Measurements from ENCODE around the gene FABP1. TPM values are rescaled to one million over a fixed set of nuclear protein-coding genes. Genes with fewer than 3 reads are reported as not detected.

Gene FABP1
- total RNA-seq, 2 donors from 2014 or later = not detected

DNA sequence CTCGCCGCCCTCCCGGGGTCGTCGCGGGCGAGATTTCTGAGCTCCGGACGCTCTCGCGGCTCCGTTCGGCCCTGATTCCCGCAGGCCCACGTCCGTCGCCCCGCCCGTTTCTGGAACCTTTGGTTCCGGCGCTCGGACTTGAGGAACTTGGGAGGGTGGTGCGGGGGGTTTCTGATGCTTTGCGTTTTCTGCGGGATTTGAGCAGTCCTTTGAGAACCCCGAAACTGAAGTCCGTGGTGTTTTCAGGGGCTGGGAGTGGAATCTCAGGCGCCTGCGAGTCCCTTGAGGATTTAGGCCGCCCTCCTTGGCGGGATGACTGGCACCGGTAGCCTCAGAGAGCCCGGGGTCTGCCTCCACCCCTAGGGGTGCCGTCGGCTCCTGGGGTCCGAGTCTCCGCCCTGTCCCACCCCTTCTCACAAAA lies 42.6 kb upstream of the FABP1 start:
- H3K27ac ChIP-seq = peak overlapping the region in 1 of 2 donors; percentile 67
- H3K27me3 ChIP-seq (replicated peaks; ENCODE audit: insufficient read depth) = no peaks in the 10 kb centered on the region
- H3K4me1 ChIP-seq (ENCODE audit: control insufficient read depth in 1 of 2, low read depth in 2 of 2) = peaks cover 0 to 9% of the 10 kb centered on the region in 2 donors
- ATAC-seq (ENCODE audit: insufficient number of reproducible peaks, low FRiP score, low read depth) = no peak
- no peak for DNase-seq (ENCODE audit: low spot score)
- H3K4me3 ChIP-seq = peak overlapping the region; percentile 68
- no peaks in the 10 kb centered on the region for H3K36me3 ChIP-seq
- H3K9me3 ChIP-seq = no peaks in the 10 kb centered on the region
- TF ChIP-seq, protein P1, sequence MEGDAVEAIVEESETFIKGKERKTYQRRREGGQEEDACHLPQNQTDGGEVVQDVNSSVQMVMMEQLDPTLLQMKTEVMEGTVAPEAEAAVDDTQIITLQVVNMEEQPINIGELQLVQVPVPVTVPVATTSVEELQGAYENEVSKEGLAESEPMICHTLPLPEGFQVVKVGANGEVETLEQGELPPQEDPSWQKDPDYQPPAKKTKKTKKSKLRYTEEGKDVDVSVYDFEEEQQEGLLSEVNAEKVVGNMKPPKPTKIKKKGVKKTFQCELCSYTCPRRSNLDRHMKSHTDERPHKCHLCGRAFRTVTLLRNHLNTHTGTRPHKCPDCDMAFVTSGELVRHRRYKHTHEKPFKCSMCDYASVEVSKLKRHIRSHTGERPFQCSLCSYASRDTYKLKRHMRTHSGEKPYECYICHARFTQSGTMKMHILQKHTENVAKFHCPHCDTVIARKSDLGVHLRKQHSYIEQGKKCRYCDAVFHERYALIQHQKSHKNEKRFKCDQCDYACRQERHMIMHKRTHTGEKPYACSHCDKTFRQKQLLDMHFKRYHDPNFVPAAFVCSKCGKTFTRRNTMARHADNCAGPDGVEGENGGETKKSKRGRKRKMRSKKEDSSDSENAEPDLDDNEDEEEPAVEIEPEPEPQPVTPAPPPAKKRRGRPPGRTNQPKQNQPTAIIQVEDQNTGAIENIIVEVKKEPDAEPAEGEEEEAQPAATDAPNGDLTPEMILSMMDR (IDR thresholded peaks at IDR 0.05) = no peak

DNA sequence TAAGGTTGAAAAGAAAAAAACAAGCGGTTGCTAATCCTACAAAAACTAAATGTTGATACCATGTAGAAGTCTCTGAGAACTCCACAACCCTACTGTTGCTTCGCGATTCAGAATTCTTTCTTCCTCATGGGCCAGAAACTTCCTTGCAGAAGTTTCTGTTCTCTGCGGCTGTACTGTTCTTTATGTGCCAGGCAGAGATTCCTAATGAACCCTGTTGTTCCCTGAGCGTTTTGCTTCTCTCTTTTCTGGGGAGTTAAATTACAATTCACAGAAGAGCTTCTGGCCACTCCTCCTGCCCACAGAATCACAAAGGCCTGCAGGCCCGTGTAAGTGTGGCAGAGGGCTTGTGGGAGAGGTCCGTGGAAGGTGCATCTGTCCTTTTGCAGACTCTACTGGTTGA lies 40.5 kb upstream of the FABP1 start:
- TF ChIP-seq, protein P1 (IDR thresholded peaks at IDR 0.05) = no peak
- no peaks in the 10 kb centered on the region for H3K27me3 ChIP-seq (replicated peaks; ENCODE audit: insufficient read depth)
- no peak for DNase-seq (ENCODE audit: low spot score)
- no peak for ATAC-seq (ENCODE audit: insufficient number of reproducible peaks, low FRiP score, low read depth)
- no peaks in the 10 kb centered on the region for H3K36me3 ChIP-seq
- H3K4me1 ChIP-seq (ENCODE audit: control insufficient read depth in 1 of 2, low read depth in 2 of 2) = peaks cover 0 to 9% of the 10 kb centered on the region in 2 donors
- no peaks in the 10 kb centered on the region for H3K9me3 ChIP-seq
- H3K4me3 ChIP-seq = no peak overlapping the region
- no peak overlapping the region for H3K27ac ChIP-seq

- Histone ChIP-seq H3K36me3 (no peaks in the 10 kb centered on the region), H3K27me3 (replicated peaks; ENCODE audit: insufficient read depth) (no peaks in the 10 kb centered on the region), H3K27ac (no peak overlapping the region), H3K4me1 (ENCODE audit: control insufficient read depth in 1 of 2, low read depth in 2 of 2) (peaks cover 0 to 9% of the 10 kb centered on the region in 2 donors), H3K4me3 (no peak overlapping the region), H3K9me3 (no peaks in the 10 kb centered on the region)
- TF ChIP-seq, protein P1 (IDR thresholded peaks at IDR 0.05) = no peak
- DNase-seq (ENCODE audit: low spot score) = no peak
- ATAC-seq (ENCODE audit: insufficient number of reproducible peaks, low FRiP score, low read depth) = no peak
These were observed 39.9 kb upstream of the FABP1 start for GRCh38 chr2:88167740-88168139.

DNA sequence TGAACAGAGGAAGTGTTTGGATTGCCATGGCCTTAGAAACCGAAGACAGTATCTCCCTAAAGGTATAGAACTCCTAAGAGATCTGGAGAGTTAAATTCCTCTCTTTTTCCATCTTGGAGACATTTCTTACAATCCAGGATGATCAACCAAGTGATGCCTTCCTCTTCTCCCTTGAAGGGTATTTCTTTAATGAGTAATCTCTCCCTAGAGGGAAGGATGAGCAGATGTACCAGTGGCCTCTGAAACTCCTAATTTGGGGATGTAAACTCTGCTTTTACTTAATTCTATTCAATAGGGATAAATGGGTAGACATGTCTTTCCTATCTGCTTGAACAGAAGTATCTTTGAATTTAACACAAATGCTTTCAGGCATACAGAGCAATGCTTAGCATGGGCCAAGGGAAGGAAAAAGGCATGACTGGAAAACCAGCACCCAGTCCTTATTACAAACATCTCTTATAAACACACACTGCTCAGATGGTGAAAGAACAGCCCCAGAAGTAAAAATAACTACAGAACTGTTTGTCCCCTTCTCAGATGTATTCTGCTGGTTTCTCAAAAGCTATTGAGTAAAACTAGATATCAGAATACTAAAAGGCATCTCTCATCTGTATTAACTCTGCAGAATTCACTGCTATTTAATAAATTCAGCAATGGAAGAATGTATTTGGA lies 37.6 kb upstream of the FABP1 start:
- H3K27ac ChIP-seq = no peak overlapping the region
- H3K36me3 ChIP-seq = no peaks in the 10 kb centered on the region
- TF ChIP-seq, protein P1 (IDR thresholded peaks at IDR 0.05) = no peak
- DNase-seq (ENCODE audit: low spot score) (no peak), ATAC-seq (ENCODE audit: insufficient number of reproducible peaks, low FRiP score, low read depth) (no peak)
- H3K9me3 ChIP-seq = no peaks in the 10 kb centered on the region
- no peak overlapping the region for H3K4me3 ChIP-seq
- no peaks in the 10 kb centered on the region for H3K27me3 ChIP-seq (replicated peaks; ENCODE audit: insufficient read depth)
- H3K4me1 ChIP-seq (ENCODE audit: control insufficient read depth in 1 of 2, low read depth in 2 of 2) = no peaks in the 10 kb centered on the region

DNA sequence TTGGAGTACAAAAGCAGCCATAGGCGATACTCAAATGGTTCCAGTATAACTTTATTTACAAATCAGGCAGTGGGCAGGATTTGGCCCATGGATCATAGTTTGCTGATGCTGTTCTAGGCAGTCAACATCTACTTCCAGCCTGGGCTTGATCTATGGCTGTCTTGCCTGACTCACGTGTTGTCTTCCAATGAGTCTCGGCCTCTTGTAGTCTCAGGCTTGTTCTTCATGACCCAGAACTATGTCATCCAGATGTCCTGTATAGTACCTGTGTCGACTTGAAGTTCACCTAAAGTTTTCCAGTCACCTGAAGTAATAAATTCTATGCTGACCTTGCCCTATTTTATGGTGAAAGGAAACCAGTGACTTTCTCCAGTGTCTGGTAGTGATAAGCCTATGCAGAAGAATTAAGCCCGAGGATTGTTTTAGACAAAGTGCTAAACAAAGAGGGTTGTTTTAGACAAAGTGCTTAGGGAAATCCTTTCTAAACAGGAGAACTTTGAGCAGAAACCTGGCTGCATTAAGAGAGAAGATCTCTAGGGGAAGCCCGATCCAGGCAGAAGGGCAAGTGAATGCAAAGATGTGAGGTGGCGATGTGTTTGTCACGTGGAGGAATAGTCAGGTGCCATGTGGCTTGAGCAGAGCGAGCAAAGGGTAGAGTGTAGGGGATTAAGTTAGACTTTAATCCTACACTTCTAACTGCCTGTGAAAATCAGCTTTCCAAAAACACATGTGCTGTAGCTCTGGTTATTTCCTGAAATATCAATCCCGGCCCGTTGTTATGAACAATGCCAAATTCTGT lies 33.8 kb upstream of the FABP1 start:
- Histone ChIP-seq H3K36me3 (no peaks in the 10 kb centered on the region), H3K4me3 (no peak overlapping the region), H3K4me1 (ENCODE audit: control insufficient read depth in 1 of 2, low read depth in 2 of 2) (no peaks in the 10 kb centered on the region), H3K27ac (no peak overlapping the region), H3K9me3 (no peaks in the 10 kb centered on the region), H3K27me3 (replicated peaks; ENCODE audit: insufficient read depth) (no peaks in the 10 kb centered on the region)
- ATAC-seq (ENCODE audit: insufficient number of reproducible peaks, low FRiP score, low read depth) (no peak), DNase-seq (ENCODE audit: low spot score) (no peak)
- TF ChIP-seq, protein P1 (IDR thresholded peaks at IDR 0.05) = no peak

Measured in thoracic aorta (tissue), 2 donors.